Measurements from ENCODE around the gene TNFRSF21.

TNFRSF21 gene

DNA sequence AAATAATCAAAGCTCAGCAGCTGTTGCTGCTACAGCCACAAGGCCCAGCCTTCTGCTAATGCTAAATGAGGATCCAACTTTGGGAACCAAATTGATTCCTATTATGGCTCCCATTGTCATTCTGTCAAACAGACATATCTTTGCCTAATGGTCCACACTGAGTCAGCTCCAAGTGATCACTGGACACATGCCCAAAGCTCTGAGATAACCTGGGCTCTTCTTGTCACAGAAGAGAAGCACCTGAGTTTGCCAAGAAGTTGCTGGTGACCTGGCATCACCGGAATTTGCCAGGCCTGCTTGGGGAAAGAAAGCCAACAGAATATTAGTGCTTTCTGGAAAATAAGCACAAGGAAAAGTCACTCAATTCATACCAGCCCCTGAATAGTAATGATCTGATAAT is 5.8 kb downstream of the TNFRSF21 start:
- Histone ChIP-seq H3K27ac (ENCODE audit: low read depth, low read length) (no peak overlapping the region), H3K27me3 (ENCODE audit: control insufficient read depth, insufficient read depth, low read length) (no peaks in the 10 kb centered on the region), H3K4me3 (ENCODE audit: low read depth, low read length) (no peak overlapping the region), H3K36me3 (ENCODE audit: control insufficient read depth, insufficient read depth, low read length) (peaks cover 17% of the 10 kb centered on the region; the same call in 1 of the 2 replicates), H3K4me1 (ENCODE audit: control insufficient read depth, insufficient read depth, low read length) (peaks cover 32% of the 10 kb centered on the region), H3K9ac (ENCODE audit: low read length) (no peak overlapping the region), H3K9me3 (ENCODE audit: control insufficient read depth, insufficient read depth, low read depth, low read length) (no peaks in the 10 kb centered on the region)

DNA sequence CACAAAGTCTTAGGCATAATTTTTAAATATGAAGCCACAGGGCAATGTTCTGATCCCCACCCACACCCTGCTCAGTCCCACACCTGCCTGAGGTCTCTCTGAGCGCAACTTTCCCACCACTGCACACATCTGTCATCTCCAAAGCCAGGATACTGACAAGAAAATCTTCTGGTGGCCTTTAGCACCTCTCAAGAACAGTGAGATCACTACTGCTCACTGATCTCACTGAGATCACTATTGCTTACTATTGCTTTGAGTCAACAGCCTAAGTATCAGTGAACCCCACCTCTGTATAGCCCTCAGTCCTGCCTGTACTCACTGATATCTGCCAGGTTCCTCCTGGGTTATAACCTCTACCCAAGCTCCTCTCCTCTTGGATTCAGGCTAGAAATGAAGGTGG is 6.4 kb downstream of the TNFRSF21 start:
- H3K36me3 ChIP-seq (ENCODE audit: control insufficient read depth, insufficient read depth, low read length) = peaks cover 17% of the 10 kb centered on the region; the same call in 1 of the 2 replicates
- H3K9me3 ChIP-seq (ENCODE audit: control insufficient read depth, insufficient read depth, low read depth, low read length) = no peaks in the 10 kb centered on the region
- H3K4me3 ChIP-seq (ENCODE audit: low read depth, low read length) = no peak overlapping the region
- H3K9ac ChIP-seq (ENCODE audit: low read length) = no peak overlapping the region
- no peaks in the 10 kb centered on the region for H3K27me3 ChIP-seq (ENCODE audit: control insufficient read depth, insufficient read depth, low read length)
- no peak overlapping the region for H3K27ac ChIP-seq (ENCODE audit: low read depth, low read length)
- H3K4me1 ChIP-seq (ENCODE audit: control insufficient read depth, insufficient read depth, low read length) = peaks cover 32% of the 10 kb centered on the region

DNA sequence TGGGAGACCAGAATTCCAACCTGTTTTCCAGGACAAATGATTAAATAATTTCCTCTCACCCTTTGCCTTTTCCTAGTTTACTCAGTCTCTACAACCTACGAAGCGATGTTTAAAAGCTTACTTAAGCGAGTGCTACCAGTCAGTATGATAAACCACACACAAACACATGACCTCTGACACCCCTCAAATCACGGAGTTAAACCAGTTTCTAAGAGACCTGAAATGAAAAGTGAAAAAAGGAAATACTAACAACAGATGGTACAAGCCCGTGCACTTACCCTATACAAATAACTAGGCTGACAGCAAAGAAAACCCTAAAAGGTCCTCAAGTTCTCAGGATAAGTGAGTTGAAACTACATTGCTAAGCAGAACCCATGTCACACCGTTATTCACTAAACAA is 7.7 kb downstream of the TNFRSF21 start:
- Histone ChIP-seq H3K9ac (ENCODE audit: low read length) (no peak overlapping the region), H3K4me3 (ENCODE audit: low read depth, low read length) (no peak overlapping the region), H3K4me1 (ENCODE audit: control insufficient read depth, insufficient read depth, low read length) (peaks cover 27% of the 10 kb centered on the region)

DNA sequence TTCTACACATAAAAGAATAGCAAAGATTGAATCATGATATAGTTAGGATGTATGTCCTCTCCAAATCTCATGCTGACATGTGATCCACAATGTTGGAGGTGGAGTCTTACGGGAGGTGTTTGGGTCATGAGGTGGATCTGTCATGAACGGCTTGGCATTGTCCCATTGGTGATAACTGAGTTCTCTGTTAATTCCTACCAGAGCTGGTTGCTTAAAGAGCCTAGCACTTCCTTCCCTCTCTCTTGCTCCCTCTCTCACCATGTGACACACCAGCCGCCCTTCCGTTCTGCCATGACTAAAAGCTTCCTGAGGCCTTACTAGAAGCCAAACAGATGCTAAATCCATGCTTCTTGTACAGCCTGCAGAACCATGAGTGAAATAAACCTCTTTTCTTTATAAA is 8.3 kb downstream of the TNFRSF21 start:
- Histone ChIP-seq H3K36me3 (ENCODE audit: control insufficient read depth, insufficient read depth, low read length) (peaks cover 17% of the 10 kb centered on the region; the same call in 1 of the 2 replicates), H3K9ac (ENCODE audit: low read length) (no peak overlapping the region), H3K4me1 (ENCODE audit: control insufficient read depth, insufficient read depth, low read length) (peaks cover 29% of the 10 kb centered on the region), H3K27me3 (ENCODE audit: control insufficient read depth, insufficient read depth, low read length) (no peaks in the 10 kb centered on the region), H3K4me3 (ENCODE audit: low read depth, low read length) (no peak overlapping the region), H3K9me3 (ENCODE audit: control insufficient read depth, insufficient read depth, low read depth, low read length) (no peaks in the 10 kb centered on the region), H3K27ac (ENCODE audit: low read depth, low read length) (no peak overlapping the region)

More for the DNA sequence above, 7.7 kb downstream of the TNFRSF21 start:
- no peaks in the 10 kb centered on the region for H3K9me3 ChIP-seq (ENCODE audit: control insufficient read depth, insufficient read depth, low read depth, low read length)
- H3K27ac ChIP-seq (ENCODE audit: low read depth, low read length) = no peak overlapping the region
- peaks cover 17% of the 10 kb centered on the region; the same call in 1 of the 2 replicates for H3K36me3 ChIP-seq (ENCODE audit: control insufficient read depth, insufficient read depth, low read length)
- H3K27me3 ChIP-seq (ENCODE audit: control insufficient read depth, insufficient read depth, low read length) = no peaks in the 10 kb centered on the region

DNA sequence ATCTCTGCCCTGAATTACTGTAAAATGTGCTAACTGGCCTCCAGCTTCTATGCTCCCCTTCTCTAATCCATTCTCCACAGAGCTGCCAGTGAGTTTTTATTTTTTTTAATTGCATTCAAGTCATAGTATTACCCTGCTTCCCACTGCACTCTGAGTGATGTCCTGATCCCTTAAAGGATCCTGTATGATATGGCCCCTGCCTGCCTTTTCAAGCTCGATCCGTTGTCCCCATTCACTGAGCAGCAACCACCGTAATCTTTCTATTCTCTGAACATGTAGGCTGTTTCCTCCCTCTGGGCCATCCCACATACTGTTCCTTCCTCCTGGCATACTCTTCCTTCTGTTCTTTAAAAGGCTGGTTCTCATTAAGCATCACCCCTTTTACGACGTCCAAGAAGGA is 9.3 kb downstream of the TNFRSF21 start:
- Histone ChIP-seq H3K4me3 (ENCODE audit: low read depth, low read length) (no peak overlapping the region), H3K4me1 (ENCODE audit: control insufficient read depth, insufficient read depth, low read length) (peaks cover 30% of the 10 kb centered on the region)

DNA sequence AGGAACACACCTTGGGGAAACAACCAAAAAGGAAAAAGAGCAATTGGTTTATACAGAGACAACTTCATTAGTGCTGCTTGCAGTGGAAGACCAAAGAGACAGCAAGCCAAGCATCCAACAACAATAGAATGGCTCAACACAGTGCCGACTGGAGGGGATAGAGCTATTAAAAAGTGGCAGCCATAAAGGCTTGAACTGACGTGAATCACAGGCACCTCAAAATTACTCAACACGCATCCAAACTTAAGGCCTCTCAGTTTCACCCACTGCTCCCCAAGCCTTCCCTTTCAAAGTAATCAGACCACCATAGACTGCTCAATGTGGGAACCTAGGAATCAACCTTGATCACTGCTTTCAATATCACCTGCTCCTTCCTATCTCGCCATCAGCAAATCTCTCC is 9.7 kb downstream of the TNFRSF21 start:
- H3K4me3 ChIP-seq (ENCODE audit: low read depth, low read length) = no peak overlapping the region
- no peaks in the 10 kb centered on the region for H3K27me3 ChIP-seq (ENCODE audit: control insufficient read depth, insufficient read depth, low read length)
- 0 out of 2 replicates have a peak, but pooled peaks cover 7% of the 10 kb centered on the region for H3K36me3 ChIP-seq (ENCODE audit: control insufficient read depth, insufficient read depth, low read length)
- H3K4me1 ChIP-seq (ENCODE audit: control insufficient read depth, insufficient read depth, low read length) = peaks cover 32% of the 10 kb centered on the region
- H3K9me3 ChIP-seq (ENCODE audit: control insufficient read depth, insufficient read depth, low read depth, low read length) = no peaks in the 10 kb centered on the region
- no peak overlapping the region for H3K9ac ChIP-seq (ENCODE audit: low read length)
- no peak overlapping the region for H3K27ac ChIP-seq (ENCODE audit: low read depth, low read length)

More for the DNA sequence above, 9.3 kb downstream of the TNFRSF21 start:
- Histone ChIP-seq H3K36me3 (ENCODE audit: control insufficient read depth, insufficient read depth, low read length) (0 out of 2 replicates have a peak, but pooled peaks cover 8% of the 10 kb centered on the region), H3K9ac (ENCODE audit: low read length) (no peak overlapping the region), H3K9me3 (ENCODE audit: control insufficient read depth, insufficient read depth, low read depth, low read length) (no peaks in the 10 kb centered on the region), H3K27me3 (ENCODE audit: control insufficient read depth, insufficient read depth, low read length) (no peaks in the 10 kb centered on the region), H3K27ac (ENCODE audit: low read depth, low read length) (no peak overlapping the region)

DNA sequence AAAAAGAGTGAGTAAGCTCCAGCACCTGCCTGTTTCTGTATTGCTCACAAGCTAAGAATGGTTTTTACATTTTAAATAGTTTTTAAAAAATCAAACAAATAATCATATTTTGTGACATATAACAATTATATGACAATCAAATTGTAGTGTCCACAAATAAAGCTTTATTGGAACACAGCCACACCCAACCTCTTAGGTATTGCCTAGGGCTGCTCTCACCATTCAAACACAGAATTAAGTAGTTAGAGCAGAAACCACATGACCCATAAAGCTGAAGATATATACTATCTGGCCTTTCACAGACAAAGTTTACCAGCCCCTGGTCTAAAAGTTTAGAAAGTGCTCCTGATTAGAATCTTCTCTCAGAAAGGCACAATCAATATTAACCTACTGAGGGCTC is 11.2 kb downstream of the TNFRSF21 start:
- H3K4me3 ChIP-seq (ENCODE audit: low read depth, low read length) = no peak overlapping the region
- H3K9ac ChIP-seq (ENCODE audit: low read length) = no peak overlapping the region
- no peaks in the 10 kb centered on the region for H3K9me3 ChIP-seq (ENCODE audit: control insufficient read depth, insufficient read depth, low read depth, low read length)
- H3K27me3 ChIP-seq (ENCODE audit: control insufficient read depth, insufficient read depth, low read length) = no peaks in the 10 kb centered on the region
- H3K36me3 ChIP-seq (ENCODE audit: control insufficient read depth, insufficient read depth, low read length) = 0 out of 2 replicates have a peak, but pooled peaks cover 2% of the 10 kb centered on the region
- H3K4me1 ChIP-seq (ENCODE audit: control insufficient read depth, insufficient read depth, low read length) = peaks cover 32% of the 10 kb centered on the region
- no peak overlapping the region for H3K27ac ChIP-seq (ENCODE audit: low read depth, low read length)

DNA sequence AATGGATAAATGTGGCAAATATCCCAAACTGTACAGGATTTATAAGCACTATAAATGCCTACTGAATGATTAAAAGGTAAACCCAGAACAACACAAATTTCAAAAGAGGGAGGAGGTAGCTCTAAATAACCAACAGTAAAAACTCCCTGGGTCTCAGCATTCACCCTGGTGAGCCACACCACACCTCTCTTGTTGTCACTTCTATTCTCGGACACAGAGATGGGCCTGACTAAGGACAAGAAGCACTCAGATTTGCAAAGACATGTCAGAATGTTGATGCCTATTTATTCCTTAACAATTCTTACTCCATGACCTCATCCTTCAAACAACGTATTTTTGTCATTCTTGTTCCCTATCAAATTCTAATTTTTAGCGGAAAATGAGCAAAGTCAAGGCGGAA is 14.7 kb downstream of the TNFRSF21 start:
- no peak overlapping the region for H3K27ac ChIP-seq (ENCODE audit: low read depth, low read length)
- H3K4me3 ChIP-seq (ENCODE audit: low read depth, low read length) = no peak overlapping the region
- H3K27me3 ChIP-seq (ENCODE audit: control insufficient read depth, insufficient read depth, low read length) = no peaks in the 10 kb centered on the region
- H3K36me3 ChIP-seq (ENCODE audit: control insufficient read depth, insufficient read depth, low read length) = no peaks in the 10 kb centered on the region
- H3K4me1 ChIP-seq (ENCODE audit: control insufficient read depth, insufficient read depth, low read length) = peaks cover 50% of the 10 kb centered on the region
- H3K9me3 ChIP-seq (ENCODE audit: control insufficient read depth, insufficient read depth, low read depth, low read length) = no peaks in the 10 kb centered on the region
- no peak overlapping the region for H3K9ac ChIP-seq (ENCODE audit: low read length)

DNA sequence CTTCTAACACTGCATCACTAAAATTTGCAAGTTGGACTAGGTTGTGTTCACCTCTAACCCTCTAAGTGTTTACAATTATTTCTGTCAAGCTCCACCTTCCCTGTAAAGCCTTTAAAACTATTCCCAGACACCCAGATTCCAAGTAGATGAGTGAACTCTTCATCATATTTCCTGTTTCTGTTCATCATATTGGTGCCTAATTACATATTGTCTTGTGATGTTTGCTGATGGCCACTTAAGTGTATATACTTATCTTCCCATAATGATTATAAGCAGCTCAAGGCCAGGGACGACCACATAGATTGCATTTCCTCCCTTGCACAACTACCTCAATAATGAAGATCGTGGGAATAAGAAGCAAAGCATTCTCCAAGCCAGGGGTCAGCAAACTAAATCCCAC is 16.8 kb downstream of the TNFRSF21 start:
- Histone ChIP-seq H3K4me3 (ENCODE audit: low read depth, low read length) (no peak overlapping the region), H3K9me3 (ENCODE audit: control insufficient read depth, insufficient read depth, low read depth, low read length) (no peaks in the 10 kb centered on the region), H3K27ac (ENCODE audit: low read depth, low read length) (no peak overlapping the region), H3K36me3 (ENCODE audit: control insufficient read depth, insufficient read depth, low read length) (no peaks in the 10 kb centered on the region), H3K9ac (ENCODE audit: low read length) (no peak overlapping the region), H3K27me3 (ENCODE audit: control insufficient read depth, insufficient read depth, low read length) (no peaks in the 10 kb centered on the region), H3K4me1 (ENCODE audit: control insufficient read depth, insufficient read depth, low read length) (peaks cover 61% of the 10 kb centered on the region)

DNA sequence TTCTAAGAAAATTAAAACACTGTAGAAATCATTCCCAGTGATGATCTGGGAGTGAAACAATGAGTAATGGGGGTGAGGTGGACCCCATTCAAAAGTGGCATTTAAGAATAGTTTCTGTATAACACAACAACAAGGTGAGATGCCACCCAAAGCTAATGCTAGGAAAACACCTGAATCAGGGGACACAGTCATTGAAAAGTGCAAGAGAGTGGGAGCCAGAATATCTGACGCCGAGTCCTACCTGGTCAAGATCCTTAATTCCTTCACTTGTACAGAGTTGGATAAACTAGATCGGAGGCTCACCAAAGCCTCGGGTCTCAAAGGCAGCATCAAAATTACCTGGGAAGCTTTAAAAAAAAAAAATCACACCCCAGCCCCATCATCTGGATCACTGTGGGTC is 17.7 kb downstream of the TNFRSF21 start:
- no peaks in the 10 kb centered on the region for H3K27me3 ChIP-seq (ENCODE audit: control insufficient read depth, insufficient read depth, low read length)
- H3K9me3 ChIP-seq (ENCODE audit: control insufficient read depth, insufficient read depth, low read depth, low read length) = no peaks in the 10 kb centered on the region
- peaks cover 58% of the 10 kb centered on the region for H3K4me1 ChIP-seq (ENCODE audit: control insufficient read depth, insufficient read depth, low read length)
- peaks cover under 1% of the 10 kb centered on the region; the same call in 1 of the 2 replicates for H3K36me3 ChIP-seq (ENCODE audit: control insufficient read depth, insufficient read depth, low read length)
- H3K9ac ChIP-seq (ENCODE audit: low read length) = no peak overlapping the region
- no peak overlapping the region for H3K4me3 ChIP-seq (ENCODE audit: low read depth, low read length)
- no peak overlapping the region for H3K27ac ChIP-seq (ENCODE audit: low read depth, low read length)

DNA sequence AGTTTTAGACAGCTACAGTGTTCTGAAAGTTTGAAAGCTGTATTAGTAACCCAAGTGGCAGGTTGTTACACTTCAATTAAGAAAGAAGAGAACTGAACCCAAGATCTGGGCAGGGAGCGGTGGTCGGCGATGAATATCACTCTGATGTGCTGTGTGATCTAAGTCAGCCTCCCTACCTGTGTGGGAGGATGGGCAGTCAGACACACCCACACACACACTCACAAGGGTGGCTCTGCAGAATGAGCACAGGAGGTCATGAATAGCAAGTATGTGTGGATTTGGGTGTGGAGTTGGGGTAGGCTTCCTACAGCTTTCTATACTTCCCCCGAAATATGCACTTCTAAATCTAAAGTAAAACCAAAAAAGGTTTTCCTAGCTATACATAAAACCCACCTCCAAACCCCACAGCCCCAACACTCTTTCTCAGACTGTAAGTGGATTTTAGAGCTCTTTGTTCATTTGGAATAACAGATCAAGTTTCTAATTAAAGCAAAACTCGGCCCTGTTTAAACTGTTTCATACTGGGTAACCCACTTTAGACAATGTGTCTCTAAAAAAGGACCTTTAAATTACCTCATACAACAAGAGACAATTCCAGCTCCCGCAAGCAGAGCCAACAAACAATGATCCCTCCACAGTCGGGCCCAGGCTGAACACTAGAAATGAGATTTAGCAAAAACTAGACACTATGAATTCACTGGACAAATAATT is 19.4 kb downstream of the TNFRSF21 start:
- no peaks in the 10 kb centered on the region for H3K9me3 ChIP-seq (ENCODE audit: control insufficient read depth, insufficient read depth, low read depth, low read length)
- H3K36me3 ChIP-seq (ENCODE audit: control insufficient read depth, insufficient read depth, low read length) = peaks cover 18% of the 10 kb centered on the region
- no peak overlapping the region for H3K9ac ChIP-seq (ENCODE audit: low read length)
- H3K27ac ChIP-seq (ENCODE audit: low read depth, low read length) = no peak overlapping the region
- no peak overlapping the region for H3K4me3 ChIP-seq (ENCODE audit: low read depth, low read length)
- no peaks in the 10 kb centered on the region for H3K27me3 ChIP-seq (ENCODE audit: control insufficient read depth, insufficient read depth, low read length)
- H3K4me1 ChIP-seq (ENCODE audit: control insufficient read depth, insufficient read depth, low read length) = peaks cover 40% of the 10 kb centered on the region
